ENCODE measurements around the gene FAM90A1.
"Not testable (repeated sequence)": the region's sequence is repeated elsewhere in the genome, so short reads cannot be mapped to it uniquely, and the experiment has no call there.

The FAM90A1 gene

DNA sequence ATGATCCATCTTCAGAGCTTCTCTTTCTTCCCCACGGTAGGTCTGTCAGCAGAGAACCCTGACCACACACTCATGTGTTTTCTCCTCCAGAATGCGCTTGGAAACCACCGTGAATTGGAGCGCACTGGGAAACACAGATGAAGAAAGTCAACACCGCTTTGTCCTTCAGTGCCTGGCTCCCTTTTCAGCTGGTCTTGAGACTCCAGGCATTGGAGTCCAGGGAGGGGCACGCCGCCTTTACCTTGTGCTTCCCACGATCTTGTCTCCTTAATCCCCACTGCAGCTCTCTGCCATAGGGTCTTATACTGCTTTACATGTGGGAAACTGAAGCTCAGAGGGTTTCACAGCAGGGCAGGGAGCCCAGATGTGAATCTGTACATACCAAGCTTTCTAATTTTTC, 1.1 kb downstream of the FAM90A1 start:
- H3K27ac ChIP-seq (ENCODE audit: low read depth, low read length) = no peak overlapping the region
- no peak overlapping the region for H3K4me3 ChIP-seq (ENCODE audit: low read length)
- H3K4me1 ChIP-seq (ENCODE audit: control insufficient read depth, low read length) = 0 out of 2 replicates have a peak, but pooled peaks cover 2% of the 10 kb centered on the region
- no peak overlapping the region for H3K4me2 ChIP-seq (ENCODE audit: low read length)
- no peaks in the 10 kb centered on the region for H3K9me3 ChIP-seq (ENCODE audit: control insufficient read depth, insufficient read depth, low read length)
- no peaks in the 10 kb centered on the region for H3K27me3 ChIP-seq (ENCODE audit: control insufficient read depth, low read length)
- no peaks in the 10 kb centered on the region for H3F3A ChIP-seq (ENCODE audit: control insufficient read depth, insufficient read depth)
- TF ChIP-seq EZH2phosphoT487 (IDR thresholded peaks at IDR 0.05; ENCODE audit: borderline replicate concordance, low read length) (no peak), CTCF (IDR thresholded peaks at IDR 0.05; ENCODE audit: low read depth, low read length, poor library complexity, severe bottlenecking) (no peak)
- H3K9me2 ChIP-seq (replicated peaks; ENCODE audit: control insufficient read depth, low read length) = no peaks in the 10 kb centered on the region
- no peaks in the 10 kb centered on the region for H3K36me3 ChIP-seq (ENCODE audit: control insufficient read depth, low read length)
- no peaks in the 10 kb centered on the region for H3K79me2 ChIP-seq (ENCODE audit: control insufficient read depth, low read length)
- no peaks in the 10 kb centered on the region for H4K20me1 ChIP-seq (ENCODE audit: control insufficient read depth, insufficient read depth, low read depth, low read length)

DNA sequence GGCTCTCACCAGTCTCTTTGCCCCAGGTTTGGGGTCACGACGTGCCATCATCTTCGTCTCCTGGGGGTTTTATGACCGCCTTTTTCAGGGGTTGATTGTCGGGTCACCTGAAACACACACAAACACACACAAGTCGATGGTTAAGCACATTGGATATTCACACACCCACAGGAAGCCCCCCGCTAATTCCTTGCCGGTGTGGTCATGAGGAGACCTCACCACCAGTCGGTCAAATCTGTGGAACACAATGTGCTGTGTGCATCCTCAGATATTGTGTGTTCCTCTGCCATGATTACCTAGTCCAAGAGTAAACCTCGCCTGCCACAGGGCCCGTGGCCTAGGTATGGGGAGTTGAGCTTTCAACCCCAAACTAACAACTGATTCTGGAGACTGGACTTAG, 2.6 kb downstream of the FAM90A1 start:
- not testable (repeated sequence) for H3K27me3 ChIP-seq (ENCODE audit: control insufficient read depth, low read length); H3F3A ChIP-seq (ENCODE audit: control insufficient read depth, insufficient read depth); H3K4me1 ChIP-seq (ENCODE audit: control insufficient read depth, low read length); H4K20me1 ChIP-seq (ENCODE audit: control insufficient read depth, insufficient read depth, low read depth, low read length); H3K79me2 ChIP-seq (ENCODE audit: control insufficient read depth, low read length); H3K36me3 ChIP-seq (ENCODE audit: control insufficient read depth, low read length); H3K9me3 ChIP-seq (ENCODE audit: control insufficient read depth, insufficient read depth, low read length); H3K4me2 ChIP-seq (ENCODE audit: low read length); H3K27ac ChIP-seq (ENCODE audit: low read depth, low read length); H3K4me3 ChIP-seq (ENCODE audit: low read length); H3K9me2 ChIP-seq (replicated peaks; ENCODE audit: control insufficient read depth, low read length)

- not testable (repeated sequence) for H3K4me3 ChIP-seq (ENCODE audit: low read length); H3K27ac ChIP-seq (ENCODE audit: low read depth, low read length); H3K4me1 ChIP-seq (ENCODE audit: control insufficient read depth, low read length); H3K4me2 ChIP-seq (ENCODE audit: low read length); H3K36me3 ChIP-seq (ENCODE audit: control insufficient read depth, low read length); H3F3A ChIP-seq (ENCODE audit: control insufficient read depth, insufficient read depth); H3K9me3 ChIP-seq (ENCODE audit: control insufficient read depth, insufficient read depth, low read length); H3K27me3 ChIP-seq (ENCODE audit: control insufficient read depth, low read length); H3K9me2 ChIP-seq (replicated peaks; ENCODE audit: control insufficient read depth, low read length); H3K79me2 ChIP-seq (ENCODE audit: control insufficient read depth, low read length); H4K20me1 ChIP-seq (ENCODE audit: control insufficient read depth, insufficient read depth, low read depth, low read length)
Observed at GRCh38 chr12:8223646-8224045, 3.8 kb downstream of the FAM90A1 start.

DNA sequence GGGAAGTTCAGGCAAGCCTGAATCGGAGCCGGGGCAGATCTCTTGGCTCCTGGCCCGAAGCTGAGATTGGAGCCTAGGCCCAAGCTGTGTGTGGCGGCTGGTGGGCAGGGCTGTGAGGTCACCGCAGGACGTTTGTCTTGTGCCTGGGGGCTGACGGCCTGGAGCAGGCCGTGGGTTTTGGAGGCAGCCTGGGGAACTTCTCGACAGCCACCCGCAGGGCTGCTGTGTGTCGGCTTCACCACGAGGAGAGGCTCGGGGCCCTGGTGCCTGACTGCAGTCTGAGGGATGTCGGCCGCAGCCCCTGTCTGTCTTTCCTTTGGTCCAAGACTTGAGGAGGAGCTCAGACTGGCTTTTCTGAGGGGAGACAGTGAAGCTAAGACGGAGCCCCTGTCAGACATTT, 5.1 kb downstream of the FAM90A1 start:
- H3K79me2 ChIP-seq (ENCODE audit: control insufficient read depth, low read length); H3K4me3 ChIP-seq (ENCODE audit: low read length); H3K4me1 ChIP-seq (ENCODE audit: control insufficient read depth, low read length); H4K20me1 ChIP-seq (ENCODE audit: control insufficient read depth, insufficient read depth, low read depth, low read length); H3K4me2 ChIP-seq (ENCODE audit: low read length); H3K36me3 ChIP-seq (ENCODE audit: control insufficient read depth, low read length); H3K9me3 ChIP-seq (ENCODE audit: control insufficient read depth, insufficient read depth, low read length); H3K9me2 ChIP-seq (replicated peaks; ENCODE audit: control insufficient read depth, low read length); H3K27ac ChIP-seq (ENCODE audit: low read depth, low read length); H3K27me3 ChIP-seq (ENCODE audit: control insufficient read depth, low read length); H3F3A ChIP-seq (ENCODE audit: control insufficient read depth, insufficient read depth): not testable (repeated sequence)

DNA sequence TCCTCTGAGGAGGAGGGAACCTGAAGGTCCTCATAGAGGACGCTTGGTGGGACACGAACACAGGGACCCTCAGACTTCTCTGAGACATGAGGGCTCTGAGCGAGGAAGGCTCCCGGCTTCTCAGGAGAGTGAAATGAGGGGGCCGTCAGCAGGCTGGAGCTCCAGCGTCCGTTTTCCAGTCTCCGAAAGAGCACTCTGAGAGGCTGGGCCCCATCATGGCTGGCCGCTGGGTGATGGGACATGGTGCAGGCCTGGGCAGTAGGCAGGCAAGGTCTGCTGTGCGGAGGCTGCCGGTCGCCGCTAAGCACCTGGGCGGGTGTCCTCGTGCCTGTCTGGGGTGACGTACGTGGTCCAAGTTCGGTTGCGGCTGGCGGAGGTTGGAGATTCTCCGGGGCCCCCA, 5.6 kb downstream of the FAM90A1 start:
- not testable (repeated sequence) for H3K9me3 ChIP-seq (ENCODE audit: control insufficient read depth, insufficient read depth, low read length); H3K9me2 ChIP-seq (replicated peaks; ENCODE audit: control insufficient read depth, low read length); H3K27ac ChIP-seq (ENCODE audit: low read depth, low read length); H3K27me3 ChIP-seq (ENCODE audit: control insufficient read depth, low read length); H3K79me2 ChIP-seq (ENCODE audit: control insufficient read depth, low read length); H3K4me1 ChIP-seq (ENCODE audit: control insufficient read depth, low read length); H3F3A ChIP-seq (ENCODE audit: control insufficient read depth, insufficient read depth); H3K4me2 ChIP-seq (ENCODE audit: low read length); H4K20me1 ChIP-seq (ENCODE audit: control insufficient read depth, insufficient read depth, low read depth, low read length); H3K36me3 ChIP-seq (ENCODE audit: control insufficient read depth, low read length); H3K4me3 ChIP-seq (ENCODE audit: low read length)

GRCh38 chr12:8221375-8221774, 6.0 kb downstream of the FAM90A1 start:
- not testable (repeated sequence) for H3K9me2 ChIP-seq (replicated peaks; ENCODE audit: control insufficient read depth, low read length); H3K27ac ChIP-seq (ENCODE audit: low read depth, low read length); H3K9me3 ChIP-seq (ENCODE audit: control insufficient read depth, insufficient read depth, low read length); H3K4me3 ChIP-seq (ENCODE audit: low read length); H3K27me3 ChIP-seq (ENCODE audit: control insufficient read depth, low read length); H3K36me3 ChIP-seq (ENCODE audit: control insufficient read depth, low read length); H4K20me1 ChIP-seq (ENCODE audit: control insufficient read depth, insufficient read depth, low read depth, low read length); H3K79me2 ChIP-seq (ENCODE audit: control insufficient read depth, low read length); H3K4me1 ChIP-seq (ENCODE audit: control insufficient read depth, low read length); H3F3A ChIP-seq (ENCODE audit: control insufficient read depth, insufficient read depth); H3K4me2 ChIP-seq (ENCODE audit: low read length)

- not testable (repeated sequence) for H3K36me3 ChIP-seq (ENCODE audit: control insufficient read depth, low read length); H3K27me3 ChIP-seq (ENCODE audit: control insufficient read depth, low read length); H3K4me2 ChIP-seq (ENCODE audit: low read length); H4K20me1 ChIP-seq (ENCODE audit: control insufficient read depth, insufficient read depth, low read depth, low read length); H3K4me3 ChIP-seq (ENCODE audit: low read length); H3F3A ChIP-seq (ENCODE audit: control insufficient read depth, insufficient read depth); H3K4me1 ChIP-seq (ENCODE audit: control insufficient read depth, low read length); H3K9me2 ChIP-seq (replicated peaks; ENCODE audit: control insufficient read depth, low read length); H3K9me3 ChIP-seq (ENCODE audit: control insufficient read depth, insufficient read depth, low read length); H3K79me2 ChIP-seq (ENCODE audit: control insufficient read depth, low read length); H3K27ac ChIP-seq (ENCODE audit: low read depth, low read length)
Observed at GRCh38 chr12:8218711-8219382, 8.6 kb downstream of the FAM90A1 start.

All from DOHH2 (cell line).